ENCODE results near the gene SYT2. TPM values are rescaled to one million over a fixed set of nuclear protein-coding genes. Genes with fewer than 3 reads are reported as not detected.

Gene SYT2
- total RNA-seq, 1 donor from 2014 or later = 0.06 TPM

Other genes with a start within 250 kb of the SYT2 start
- gene KDM5B, start 98.0 kb upstream of the SYT2 start, total RNA-seq = 57.3 TPM
- 0.81 TPM for gene PCAT6, start 100.5 kb upstream of the SYT2 start, total RNA-seq
- 10.0 TPM for gene RABIF, start 178.7 kb upstream of the SYT2 start, total RNA-seq
- 24.4 TPM for gene KLHL12, start 216.8 kb upstream of the SYT2 start, total RNA-seq
- gene ADIPOR1, start 247.9 kb upstream of the SYT2 start, total RNA-seq = 126 TPM

All from upper lobe of right lung (tissue), 1 donor.